ENCODE data around the gene DGKD.
"Not testable (repeated sequence)": the region's sequence is repeated elsewhere in the genome, so short reads cannot be mapped to it uniquely, and the experiment has no call there.

Gene DGKD

GRCh38 chr2:233362742-233363141 is 8.4 kb downstream of the DGKD start:
- no peak for DNase-seq

- no peak for DNase-seq
These were observed 9.5 kb downstream of the DGKD start for GRCh38 chr2:233363744-233364235.

GRCh38 chr2:233365861-233366520 is 11.7 kb downstream of the DGKD start:
- no peak for DNase-seq

- no peak for DNase-seq
These were observed 13.3 kb downstream of the DGKD start for GRCh38 chr2:233367586-233367985.

GRCh38 chr2:233368756-233369155 is 14.5 kb downstream of the DGKD start:
- DNase-seq, result no peak

- DNase-seq, result no peak
These were observed 15.2 kb downstream of the DGKD start for GRCh38 chr2:233369462-233369861.

- no peak for DNase-seq
These were observed 15.8 kb downstream of the DGKD start for GRCh38 chr2:233369897-233370685.

- DNase-seq, result no peak
These were observed 17.3 kb downstream of the DGKD start for GRCh38 chr2:233371641-233372040.

- no peak for DNase-seq
These were observed 18.6 kb downstream of the DGKD start for GRCh38 chr2:233372855-233373254.

- no peak for DNase-seq
These were observed 19.0 kb downstream of the DGKD start for GRCh38 chr2:233373316-233373715.

GRCh38 chr2:233374776-233375175 is 20.5 kb downstream of the DGKD start:
- DNase-seq, result not testable (repeated sequence)

GRCh38 chr2:233375490-233376314 is 21.4 kb downstream of the DGKD start:
- no peak for DNase-seq

- DNase-seq, result no peak
These were observed 24.7 kb downstream of the DGKD start for GRCh38 chr2:233379034-233379433.

GRCh38 chr2:233379441-233379840 is 25.1 kb downstream of the DGKD start:
- DNase-seq, result no peak

- no peak for DNase-seq
These were observed 26.0 kb downstream of the DGKD start for GRCh38 chr2:233380132-233380895.

- no peak for DNase-seq
These were observed 26.8 kb downstream of the DGKD start for GRCh38 chr2:233380995-233381637.

- no peak for DNase-seq
These were observed 27.3 kb downstream of the DGKD start for GRCh38 chr2:233381638-233381995.

GRCh38 chr2:233384015-233384414 is 29.7 kb downstream of the DGKD start:
- no peak for DNase-seq

GRCh38 chr2:233384811-233385488 is 30.7 kb downstream of the DGKD start:
- DNase-seq, result no peak

- no peak for DNase-seq
These were observed 31.3 kb downstream of the DGKD start for GRCh38 chr2:233385489-233386044.

GRCh38 chr2:233386382-233387041 is 32.2 kb downstream of the DGKD start:
- no peak for DNase-seq

Measured in central memory CD4-positive, alpha-beta T cell (primary cell).